GM18517 (cell line): ENCODE data around the gene TMPRSS11A.

Experiments
- ATAC-seq: cut with Tn5 transposase; IDR thresholded peaks from one replicate; pipeline ENCODE4 v1.9.1; 2021; ENCODE audit warnings: mild to moderate bottlenecking, moderate library complexity; ENCODE audit not compliant: unreplicated experiment

Gene TMPRSS11A

GRCh38 chr4:67915400-67915966 lies 47.8 kb downstream of the TMPRSS11A start:
- no peak for ATAC-seq

- no peak for ATAC-seq
Observed at GRCh38 chr4:67912080-67912479, 51.2 kb downstream of the TMPRSS11A start.

GRCh38 chr4:67911638-67912037 lies 51.7 kb downstream of the TMPRSS11A start:
- no peak for ATAC-seq

GRCh38 chr4:67911141-67911540 lies 52.2 kb downstream of the TMPRSS11A start:
- no peak for ATAC-seq

- no peak for ATAC-seq
Observed at GRCh38 chr4:67910585-67910905, 52.7 kb downstream of the TMPRSS11A start.

- no peak for ATAC-seq
Observed at GRCh38 chr4:67909905-67910584, 53.2 kb downstream of the TMPRSS11A start.

GRCh38 chr4:67907650-67908049 lies 55.6 kb downstream of the TMPRSS11A start:
- no peak for ATAC-seq

- no peak for ATAC-seq
Observed at GRCh38 chr4:67899096-67899495, 64.2 kb downstream of the TMPRSS11A start.

- ATAC-seq: no peak
Observed at GRCh38 chr4:67897686-67898085, 65.6 kb downstream of the TMPRSS11A start.

- ATAC-seq: no peak
Observed at GRCh38 chr4:67896421-67897065, 66.8 kb downstream of the TMPRSS11A start.

- ATAC-seq: no peak
Observed at GRCh38 chr4:67894659-67895058, 68.6 kb downstream of the TMPRSS11A start.

GRCh38 chr4:67892905-67893304 lies 70.4 kb downstream of the TMPRSS11A start:
- ATAC-seq: no peak

GRCh38 chr4:67892253-67892652 lies 71.0 kb downstream of the TMPRSS11A start:
- ATAC-seq: no peak

- ATAC-seq: no peak
Observed at GRCh38 chr4:67891645-67892044, 71.6 kb downstream of the TMPRSS11A start.

GRCh38 chr4:67886281-67886680 lies 77.0 kb downstream of the TMPRSS11A start:
- ATAC-seq: no peak

GRCh38 chr4:67885762-67886161 lies 77.5 kb downstream of the TMPRSS11A start:
- no peak for ATAC-seq

GRCh38 chr4:67884701-67885100 lies 78.6 kb downstream of the TMPRSS11A start:
- no peak for ATAC-seq

GRCh38 chr4:67883902-67884301 lies 79.4 kb downstream of the TMPRSS11A start, which contains the start of gene TMPRSS11D:
Gene TMPRSS11D, minus strand, starts transcription at chr4:67884002. Its CDS starts 69 bp downstream, at chr4:67883933.
- no peak for ATAC-seq

- no peak for ATAC-seq
Observed at GRCh38 chr4:67883458-67883857, 79.8 kb downstream of the TMPRSS11A start.

GRCh38 chr4:67880866-67881610 lies 82.3 kb downstream of the TMPRSS11A start:
- ATAC-seq: no peak

GRCh38 chr4:67879486-67879885 lies 83.8 kb downstream of the TMPRSS11A start:
- ATAC-seq: no peak

GRCh38 chr4:67877086-67877485 lies 86.2 kb downstream of the TMPRSS11A start:
- ATAC-seq: no peak
